HG03025 (cell line): ENCODE data around the gene AZIN2.
"Not testable (repeated sequence)": the region's sequence is repeated elsewhere in the genome, so short reads cannot be mapped to it uniquely, and the experiment has no call there.

Experiments used
- ATAC-seq: cut with Tn5 transposase; IDR thresholded peaks from one replicate; pipeline ENCODE4 v1.9.1; 2021; ENCODE audit warnings: mild to moderate bottlenecking, moderate library complexity; ENCODE audit not compliant: unreplicated experiment, low FRiP score

Gene AZIN2

GRCh38 chr1:33124647-33125046 is 43.7 kb downstream of the AZIN2 start:
- not testable (repeated sequence) for ATAC-seq

GRCh38 chr1:33126411-33127000 is 45.6 kb downstream of the AZIN2 start:
- ATAC-seq: no peak

- ATAC-seq: peak; percentile 93
Measured at GRCh38 chr1:33127001-33127823, 46.3 kb downstream of the AZIN2 start.

- no peak for ATAC-seq
Measured at GRCh38 chr1:33128781-33129180, 47.8 kb downstream of the AZIN2 start.

- ATAC-seq: no peak
Measured at GRCh38 chr1:33130297-33130696, 49.3 kb downstream of the AZIN2 start.

- ATAC-seq: no peak
Measured at GRCh38 chr1:33131191-33131590, 50.2 kb downstream of the AZIN2 start.

- ATAC-seq: no peak
Measured at GRCh38 chr1:33132549-33132948, 51.6 kb downstream of the AZIN2 start.

- no peak for ATAC-seq
Measured at GRCh38 chr1:33133478-33134105, 52.6 kb downstream of the AZIN2 start.

GRCh38 chr1:33136041-33136440 is 55.1 kb downstream of the AZIN2 start:
- ATAC-seq: not testable (repeated sequence)

- no peak for ATAC-seq
Measured at GRCh38 chr1:33137800-33138199, 56.8 kb downstream of the AZIN2 start.

GRCh38 chr1:33140153-33141149 is 59.5 kb downstream of the AZIN2 start:
- ATAC-seq: no peak

GRCh38 chr1:33141216-33141615 is 60.3 kb downstream of the AZIN2 start:
- ATAC-seq: no peak

GRCh38 chr1:33141781-33142180 is 60.8 kb downstream of the AZIN2 start:
- no peak for ATAC-seq

GRCh38 chr1:33142483-33143064 is 61.6 kb downstream of the AZIN2 start:
- no peak for ATAC-seq

GRCh38 chr1:33143176-33143575 is 62.2 kb downstream of the AZIN2 start:
- no peak for ATAC-seq

- no peak for ATAC-seq
Measured at GRCh38 chr1:33143698-33144097, 62.7 kb downstream of the AZIN2 start.

- no peak for ATAC-seq
Measured at GRCh38 chr1:33146003-33146402, 65.0 kb downstream of the AZIN2 start.

GRCh38 chr1:33147275-33147996 is 66.5 kb downstream of the AZIN2 start:
- no peak for ATAC-seq

GRCh38 chr1:33147997-33148314 is 67.0 kb downstream of the AZIN2 start:
- ATAC-seq: no peak

GRCh38 chr1:33148615-33149014 is 67.7 kb downstream of the AZIN2 start:
- ATAC-seq: no peak
